GM19468 (cell line): Measurements from ENCODE around the gene HEATR3.

ENCODE experiments used
- ATAC-seq: cut with Tn5 transposase; IDR thresholded peaks from one replicate; pipeline ENCODE4 v1.9.1; 2021; ENCODE audit warnings: mild to moderate bottlenecking, moderate library complexity, moderate number of reproducible peaks; ENCODE audit not compliant: unreplicated experiment; ENCODE audit errors: extremely low read depth

Gene HEATR3

DNA sequence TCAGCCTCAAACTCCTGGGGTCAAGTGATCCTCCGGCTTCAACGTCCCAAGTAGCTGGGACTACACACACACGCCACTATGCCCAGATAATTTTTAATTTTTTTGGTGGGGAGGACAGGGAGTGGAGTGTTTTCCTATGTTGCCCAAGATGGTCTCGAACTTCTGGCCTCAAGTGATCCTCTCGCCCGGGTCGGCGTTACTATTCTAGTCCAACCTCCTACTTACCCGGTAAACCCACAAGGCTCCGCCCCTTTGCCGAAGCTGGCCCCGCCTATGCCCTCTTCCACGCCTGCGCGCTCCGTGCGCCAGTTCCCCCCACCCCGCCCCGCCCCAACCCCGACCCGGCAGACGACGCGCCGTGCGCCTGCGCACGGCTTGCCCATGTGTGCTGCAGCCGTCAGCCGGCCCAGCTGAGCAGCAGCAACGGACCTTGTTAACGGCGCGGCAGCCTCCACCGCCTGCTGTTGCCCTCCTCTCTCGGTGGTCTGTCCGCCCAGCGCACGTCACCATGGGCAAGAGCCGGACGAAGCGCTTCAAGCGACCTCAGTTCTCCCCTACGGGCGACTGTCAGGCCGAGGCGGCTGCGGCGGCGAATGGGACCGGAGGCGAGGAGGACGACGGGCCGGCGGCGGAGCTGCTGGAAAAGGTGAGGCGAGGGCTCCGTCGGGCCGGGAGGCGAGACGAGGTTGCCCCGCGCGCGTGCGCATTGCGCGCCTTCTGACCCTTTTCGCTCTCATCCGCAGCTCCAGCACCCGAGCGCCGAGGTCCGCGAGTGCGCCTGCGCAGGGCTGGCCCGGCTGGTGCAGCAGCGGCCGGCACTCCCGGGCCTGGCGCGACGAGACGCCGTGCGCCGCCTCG, at the start of gene HEATR3:
HEATR3 (plus strand) TSS at position 347 of the 858 bp plus-strand sequence; CDS start at position 509, 162 bp downstream.
- ATAC-seq: peak; percentile 76

- no peak for ATAC-seq
Observed at GRCh38 chr16:50017553-50017952, 48.2 kb upstream of the HEATR3 start.

- ATAC-seq: no peak
Observed at GRCh38 chr16:50021544-50021943, 44.2 kb upstream of the HEATR3 start.

DNA sequence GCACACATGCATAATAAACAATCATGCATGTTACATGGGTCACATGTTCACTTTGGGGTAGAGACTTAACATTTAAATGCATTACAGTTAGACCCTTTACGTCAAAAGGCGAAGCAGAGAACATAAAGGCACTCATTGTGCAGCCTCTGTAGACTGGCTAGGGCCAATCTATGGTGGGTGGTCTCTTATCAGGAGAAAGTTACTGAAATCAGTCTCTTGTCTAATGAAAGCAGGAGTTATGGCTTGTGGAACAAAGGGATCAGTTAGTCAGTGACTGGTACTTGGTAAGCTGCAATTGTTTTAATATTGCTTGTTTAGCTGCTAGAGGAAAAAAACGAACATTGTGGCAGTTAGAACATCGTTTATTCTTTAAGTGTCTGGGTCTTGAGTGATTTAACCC, 42.1 kb upstream of the HEATR3 start:
- no peak for ATAC-seq

DNA sequence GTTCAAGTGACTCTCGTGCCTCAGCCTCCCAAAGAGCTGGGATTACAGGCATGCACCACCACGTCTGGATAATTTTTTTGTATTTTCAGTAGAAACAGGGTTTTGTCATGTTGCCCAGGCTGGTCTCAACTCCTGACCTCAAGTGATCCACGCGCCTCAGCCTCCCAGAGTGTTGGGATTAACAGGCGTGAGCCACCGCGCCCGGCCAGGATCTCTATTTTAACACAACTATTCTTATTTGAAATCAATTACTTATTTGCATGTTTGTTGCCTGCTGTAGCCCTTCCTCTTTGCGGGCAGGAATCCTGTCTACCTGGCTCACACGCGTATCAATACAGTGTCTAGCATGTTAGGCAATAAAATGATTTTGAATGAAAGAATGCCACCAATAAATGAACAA, 41.6 kb upstream of the HEATR3 start:
- ATAC-seq: no peak

DNA sequence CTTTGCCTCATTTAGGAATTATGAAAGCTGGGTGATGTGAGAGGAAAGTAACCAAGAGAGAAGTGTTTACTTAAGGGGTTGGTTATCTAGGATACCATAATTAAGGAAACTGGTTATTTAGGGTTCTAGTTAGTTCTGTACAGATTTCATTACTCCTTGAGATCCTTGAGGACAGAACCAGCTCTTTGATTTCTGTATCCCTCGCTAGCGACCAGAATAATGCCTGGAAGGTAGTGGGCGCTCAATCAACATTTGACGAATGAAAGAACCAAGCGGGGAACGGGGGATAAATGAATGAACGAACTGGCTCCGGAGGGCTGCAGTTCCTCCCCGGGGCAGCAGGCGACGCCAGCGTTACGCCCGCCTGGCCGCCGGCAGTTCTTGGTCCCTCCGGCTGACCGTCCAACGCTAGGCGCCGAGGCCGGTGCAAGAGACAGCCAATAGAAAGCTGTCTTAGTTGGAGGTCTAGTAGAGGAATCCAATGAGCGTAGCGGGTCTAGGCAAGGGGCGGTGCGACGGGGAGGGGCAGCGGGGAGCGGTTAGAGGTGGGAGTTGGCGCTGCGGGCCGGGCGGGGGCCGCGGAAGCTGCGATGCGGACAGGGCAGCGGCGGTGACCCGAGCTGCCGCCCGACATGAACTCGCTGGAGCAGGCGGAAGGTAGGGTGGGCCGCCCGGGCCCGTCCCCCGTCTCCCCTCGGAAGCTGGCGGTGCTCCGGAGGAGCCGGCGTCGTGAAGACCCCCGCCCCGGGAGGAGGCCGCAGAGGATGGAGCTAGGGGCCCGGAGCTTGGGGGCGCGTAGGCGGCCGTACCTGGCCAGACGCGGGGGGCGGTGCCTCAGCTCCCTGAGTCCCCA, 40.9 kb upstream of the HEATR3 start, which contains the start of gene CNEP1R1:
CNEP1R1 (plus strand) TSS at position 542 of the 853 bp plus-strand sequence; CDS start at position 633, 91 bp downstream.
- ATAC-seq: peak; percentile 99

DNA sequence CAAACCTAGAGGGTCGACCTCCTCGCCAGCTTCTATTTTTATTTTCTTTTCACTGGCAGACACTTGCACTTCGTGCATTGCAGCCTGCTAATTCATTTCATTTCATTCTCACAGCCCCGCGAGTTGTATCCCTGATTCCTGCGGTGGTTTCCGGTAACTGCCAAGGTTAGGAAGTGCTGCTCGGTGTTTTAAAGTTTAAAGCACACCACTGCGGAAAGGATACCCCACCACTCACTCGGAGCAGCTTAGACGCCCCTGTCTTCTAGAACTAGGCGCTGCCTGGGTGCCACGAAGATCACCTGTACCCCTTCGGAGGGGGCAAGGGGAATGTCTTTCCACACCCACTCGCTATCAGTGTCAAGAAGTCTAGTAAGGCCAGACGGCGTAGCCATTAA, 40.2 kb upstream of the HEATR3 start:
- no peak for ATAC-seq

DNA sequence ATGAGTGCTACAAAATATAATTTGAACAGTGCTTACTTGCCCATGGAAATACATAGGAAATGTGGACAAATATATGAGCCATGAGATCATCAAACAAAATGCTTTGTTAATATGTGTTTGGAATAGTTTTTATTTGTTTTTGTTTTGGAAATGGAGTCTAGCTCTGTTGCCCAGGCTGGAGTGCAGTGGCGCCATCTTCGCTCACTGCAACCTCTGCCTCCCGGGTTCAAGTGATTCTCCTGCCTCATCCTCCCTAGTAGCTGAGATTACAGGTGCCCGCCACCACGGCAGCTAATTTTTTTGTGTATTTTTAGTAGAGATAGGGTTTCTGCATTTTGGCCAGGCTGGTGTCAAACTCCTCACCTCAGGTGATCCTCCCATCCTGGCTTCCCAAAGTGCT, 37.9 kb upstream of the HEATR3 start:
- ATAC-seq: no peak

GRCh38 chr16:50035468-50035992, 30.2 kb upstream of the HEATR3 start:
- no peak for ATAC-seq

GRCh38 chr16:50036426-50036825, 29.3 kb upstream of the HEATR3 start:
- ATAC-seq: no peak

- ATAC-seq: no peak
Observed at GRCh38 chr16:50037662-50038220, 28.0 kb upstream of the HEATR3 start.

- ATAC-seq: no peak
Observed at GRCh38 chr16:50038286-50038685, 27.5 kb upstream of the HEATR3 start.

GRCh38 chr16:50038756-50039529, 26.8 kb upstream of the HEATR3 start:
- ATAC-seq: no peak

DNA sequence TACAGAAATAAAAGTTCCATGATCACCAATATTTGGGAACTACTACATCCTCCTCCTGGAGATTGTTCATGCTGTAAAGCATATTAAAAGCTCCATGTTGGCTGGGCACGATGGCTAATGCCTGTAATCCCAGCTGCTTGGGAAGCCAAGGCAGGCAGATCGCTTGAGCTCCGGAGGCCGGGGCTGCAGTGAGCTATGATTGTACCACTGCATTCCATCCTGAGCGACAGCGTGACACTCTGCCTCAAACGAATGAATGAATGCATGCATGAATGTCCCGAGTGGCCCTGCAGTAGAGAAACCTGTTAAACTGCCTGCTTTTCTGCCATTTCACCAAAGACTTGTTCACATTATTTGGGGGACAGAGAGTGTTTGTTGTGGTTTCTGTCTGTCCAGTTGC, 25.8 kb upstream of the HEATR3 start:
- ATAC-seq: no peak

GRCh38 chr16:50040710-50041109, 25.1 kb upstream of the HEATR3 start:
- ATAC-seq: no peak

DNA sequence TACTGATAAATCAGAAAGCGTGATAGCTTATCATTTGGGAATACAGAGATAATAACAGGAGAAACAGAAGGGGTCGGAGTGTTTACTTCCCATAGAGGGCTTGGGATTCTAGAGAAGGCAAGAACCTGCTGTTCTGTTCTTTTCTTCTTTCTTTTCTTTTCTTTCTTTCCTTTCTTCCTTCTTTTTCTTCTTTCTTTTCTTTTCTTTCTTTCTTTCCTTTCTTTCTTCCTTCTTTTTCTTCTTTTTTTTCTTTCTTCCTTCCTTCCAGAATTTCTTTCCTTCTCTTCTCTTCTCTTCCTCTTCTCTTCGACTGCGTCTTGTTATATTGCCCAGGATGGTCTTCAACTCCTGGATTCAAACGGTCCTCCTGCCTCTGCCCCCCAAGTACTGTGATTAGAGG, 22.4 kb upstream of the HEATR3 start:
- ATAC-seq: no peak

GRCh38 chr16:50045412-50045811, 20.4 kb upstream of the HEATR3 start:
- ATAC-seq: no peak

DNA sequence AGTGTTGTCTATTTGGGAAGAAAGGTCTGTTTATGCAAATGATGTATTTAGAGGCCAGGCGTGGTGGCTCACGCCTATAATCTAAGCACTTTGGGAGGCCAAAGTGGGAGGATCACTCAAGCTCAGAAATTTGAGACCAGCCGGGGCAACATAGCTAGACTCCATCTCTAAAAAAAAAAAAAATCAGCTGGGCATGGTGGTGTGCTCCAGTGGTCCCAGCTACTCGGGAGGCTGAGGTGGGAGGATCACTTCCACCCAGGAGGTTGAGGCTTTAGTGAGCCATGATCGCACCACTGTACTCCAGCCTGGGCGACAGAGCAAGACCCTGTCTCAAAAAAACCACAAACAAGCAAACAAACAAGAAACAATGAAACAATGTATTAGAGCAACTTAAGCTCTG, 18.9 kb upstream of the HEATR3 start:
- ATAC-seq: no peak

GRCh38 chr16:50047864-50048263, 17.9 kb upstream of the HEATR3 start:
- ATAC-seq: no peak

DNA sequence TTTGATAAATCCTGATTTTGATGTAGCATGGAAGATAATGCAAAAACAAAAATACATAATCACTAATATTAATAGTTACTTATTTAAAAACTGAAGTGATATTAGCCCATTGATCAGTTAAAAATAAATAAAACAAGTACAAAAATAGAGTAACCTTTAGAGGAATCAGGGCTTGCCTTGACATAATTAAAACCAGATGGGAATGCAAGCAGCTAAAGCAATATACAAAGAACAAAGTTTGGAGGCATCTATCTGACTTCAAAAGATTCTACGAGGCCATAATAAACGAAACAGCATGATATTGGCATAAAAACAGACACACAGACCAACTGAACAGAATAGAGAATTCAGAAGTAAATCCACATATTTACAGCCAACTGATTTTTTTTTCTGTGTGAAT, 15.0 kb upstream of the HEATR3 start:
- no peak for ATAC-seq
